Testis (tissue), 2 donors: ENCODE results near the gene PLA1A.

Experiments
- CTCF ChIP-seq, 3 experiments: fragments of 450-650 bp in 2 of 3; fragments of 200-600 bp in 1 of 3; sonication (generic) in 1 of 3; IDR thresholded peaks; one replicate each; pipeline ENCODE4 v1.5.1; 2016 to 2019; ENCODE audit warnings: antibody characterized with exemption in 3 of 3, mild to moderate bottlenecking in 2 of 3, moderate library complexity in 1 of 3
- POLR2A ChIP-seq: fragments of 450-650 bp; IDR thresholded peaks from one replicate; pipeline ENCODE4 v1.6.1; 2017; ENCODE audit warnings: antibody characterized with exemption, mild to moderate bottlenecking, moderate library complexity

GRCh38 chr3:119595639-119596334 is 1.9 kb upstream of the PLA1A start:
- TF ChIP-seq CTCF (IDR thresholded peaks at IDR 0.05) (no peak), POLR2A (no peak)
